ENCODE data around the gene LMBRD2.

GRCh38 chr5:36173426-36173825 is 21.7 kb upstream of the LMBRD2 start:
- TF ChIP-seq CTCF (IDR thresholded peaks at IDR 0.05) (no peak), EZH2 (IDR thresholded peaks at IDR 0.05; ENCODE audit: borderline replicate concordance, insufficient read depth, low read depth, low read length, poor library complexity, severe bottlenecking) (no peak)

Measured in B cell (primary cell).